ENCODE results near the gene PRAMEF13.
"Not testable (repeated sequence)": the region's sequence is repeated elsewhere in the genome, so short reads cannot be mapped to it uniquely, and the experiment has no call there.

PRAMEF13 gene

DNA sequence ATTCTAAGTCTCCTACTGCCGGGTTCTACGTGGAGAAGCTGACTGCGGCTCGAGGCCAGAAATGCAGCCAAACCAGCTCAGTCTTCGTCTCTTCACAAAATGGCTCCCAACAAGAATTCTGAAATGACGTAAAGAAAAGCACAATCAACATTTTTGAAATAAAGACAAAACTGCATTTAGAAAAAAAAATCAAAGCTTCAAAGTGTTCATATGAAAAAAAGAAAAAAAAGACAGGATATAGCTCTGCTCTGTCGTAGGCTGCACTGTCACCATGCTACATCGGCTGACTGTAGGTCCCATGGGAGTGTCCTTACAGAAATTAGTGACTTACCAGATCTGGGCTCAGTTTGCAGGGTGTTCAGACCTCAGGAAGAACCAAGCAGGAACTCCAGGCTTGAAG lies 35.7 kb downstream of the PRAMEF13 start, which contains the start of gene HNRNPCL4:
HNRNPCL4 (minus strand) TSS at position 101 of the 400 bp plus-strand sequence. CDS start 164 bp downstream, outside the sequence.
- not testable (repeated sequence) for DNase-seq

DNA sequence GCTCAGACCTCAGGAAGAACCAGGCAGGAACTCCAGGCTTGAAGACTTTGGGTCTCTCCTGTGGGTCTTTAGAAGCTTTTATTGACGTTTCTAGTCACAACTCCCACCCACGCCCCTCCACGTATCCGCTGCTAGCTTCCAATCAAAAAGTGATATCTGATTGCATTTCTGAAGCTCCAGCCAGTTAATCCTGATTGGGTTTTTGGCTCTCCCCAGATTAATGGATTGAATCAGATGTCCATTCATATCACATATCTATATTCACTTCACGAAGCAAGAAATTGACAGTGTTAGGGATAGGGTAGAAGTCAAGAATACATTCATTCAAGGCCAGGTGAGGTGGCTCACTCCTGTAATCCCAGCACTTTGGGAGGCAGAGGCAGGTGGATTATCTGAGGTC lies 45.3 kb downstream of the PRAMEF13 start, which contains the start of gene PRAMEF26:
PRAMEF26 (minus strand) TSS at position 101 of the 400 bp plus-strand sequence. CDS start 2,914 bp downstream, outside the sequence.
- not testable (repeated sequence) for DNase-seq
